ENCODE data around the gene FAM111B. TPM values are rescaled to one million over a fixed set of nuclear protein-coding genes. Genes with fewer than 3 reads are reported as not detected.
A peak's percentile ranks its signal among the peaks of the same experiment; 100 is the strongest.
"Not testable (repeated sequence)": the region's sequence is repeated elsewhere in the genome, so short reads cannot be mapped to it uniquely, and the experiment has no call there.

The FAM111B gene
- polyA plus RNA-seq (2011; rRNA removed) (0.76 and 1.9 TPM in 2 replicates), polyA minus RNA-seq (2011; rRNA and poly(A)+ RNA removed) (0.67 and 0.95 TPM in 2 replicates)

- DNase-seq (ENCODE audit: low read depth): peak; percentile 67
- no peaks in the 10 kb centered on the region for H3K27me3 ChIP-seq (ENCODE audit: control insufficient read depth, insufficient read depth, low read length)
- POLR2A ChIA-PET: interaction anchor here (0.6 to 0.7 kb wide), 2 partner anchors 38 to 530 kb away, joined by 3 to 8 read pairs; no protein-coding TSS in a partner anchor
- TF ChIP-seq CTCF (IDR thresholded peaks at IDR 0.05; ENCODE audit: insufficient read depth, low read depth, low read length): peak; percentile 32
- H3K4me3 ChIP-seq (ENCODE audit: low read depth, low read length): peak within 1 kb of the TSS; percentile 58
- no peaks in the 10 kb centered on the region for H3K36me3 ChIP-seq (ENCODE audit: control insufficient read depth, insufficient read depth, low read length)
- CTCF ChIA-PET: interaction anchor here (0.9 to 6.5 kb wide), 5 partner anchors 10 to 100 kb away, joined by 4 to 35 read pairs (median 11); partner anchors contain the start of gene DTX4
Measured at GRCh38 chr11:59106363-59107336, at the start of gene FAM111B. TSS of gene FAM111B (plus strand) at chr11:59107237. CDS start at chr11:59109626, 2,389 bp downstream.

GRCh38 chr11:59058120-59059033 is 48.7 kb upstream of the FAM111B start:
- peak; percentile 82 for TF ChIP-seq CTCF (IDR thresholded peaks at IDR 0.05; ENCODE audit: insufficient read depth, low read depth, low read length)
- H3K4me3 ChIP-seq (ENCODE audit: low read depth, low read length): 0 out of 2 replicates have a peak overlapping the region, but pooled peaks have one; percentile 4
- H3K36me3 ChIP-seq (ENCODE audit: control insufficient read depth, insufficient read depth, low read length); H3K27me3 ChIP-seq (ENCODE audit: control insufficient read depth, insufficient read depth, low read length): not testable (repeated sequence)
- CTCF ChIA-PET: interaction anchor here (0.6 to 2.9 kb wide), 24 partner anchors 9 to 431 kb away, joined by 3 to 10 read pairs (median 4); no protein-coding TSS in a partner anchor
- DNase-seq (ENCODE audit: low read depth): peak; percentile 25
- POLR2A ChIA-PET: interaction anchor here (0.6 kb wide), 1 partner anchor 408 kb away, joined by 3 read pairs; no protein-coding TSS in a partner anchor

- H3K27me3 ChIP-seq (ENCODE audit: control insufficient read depth, insufficient read depth, low read length); DNase-seq (ENCODE audit: low read depth); H3K4me3 ChIP-seq (ENCODE audit: low read depth, low read length); POLR2A ChIA-PET; H3K36me3 ChIP-seq (ENCODE audit: control insufficient read depth, insufficient read depth, low read length): not testable (repeated sequence)
- CTCF ChIA-PET: interaction anchor here (2.9 kb wide), 1 partner anchor 76 kb away, joined by 10 read pairs; no protein-coding TSS in a partner anchor
Measured at GRCh38 chr11:59060096-59060495, 46.9 kb upstream of the FAM111B start.

GRCh38 chr11:59062602-59063529 is 44.2 kb upstream of the FAM111B start:
- peaks cover 5% of the 10 kb centered on the region; the same call in 1 of the 2 replicates for H3K27me3 ChIP-seq (ENCODE audit: control insufficient read depth, insufficient read depth, low read length)
- CTCF ChIA-PET: interaction anchor here (0.7 to 0.8 kb wide), 2 partner anchors 73 kb away, joined by 3 read pairs; no protein-coding TSS in a partner anchor
- H3K36me3 ChIP-seq (ENCODE audit: control insufficient read depth, insufficient read depth, low read length): no peaks in the 10 kb centered on the region

GRCh38 chr11:59063996-59064727 is 42.9 kb upstream of the FAM111B start:
- CTCF ChIA-PET: interaction anchor here (0.8 kb wide), 1 partner anchor 72 kb away, joined by 3 read pairs; no protein-coding TSS in a partner anchor
- H3K4me3 ChIP-seq (ENCODE audit: low read depth, low read length); DNase-seq (ENCODE audit: low read depth); H3K27me3 ChIP-seq (ENCODE audit: control insufficient read depth, insufficient read depth, low read length); H3K36me3 ChIP-seq (ENCODE audit: control insufficient read depth, insufficient read depth, low read length); POLR2A ChIA-PET: not testable (repeated sequence)

More at GRCh38 chr11:59062602-59063529, 44.2 kb upstream of the FAM111B start:
- no peak for DNase-seq (ENCODE audit: low read depth)
- POLR2A ChIA-PET: no interaction called here
- TF ChIP-seq CTCF (IDR thresholded peaks at IDR 0.05; ENCODE audit: insufficient read depth, low read depth, low read length): no peak
- no peak overlapping the region for H3K4me3 ChIP-seq (ENCODE audit: low read depth, low read length)

Data from BJ (cell line).